Measurements from ENCODE around the gene ANKRD12.

GRCh38 chr18:9322744-9323143 lies 186.2 kb downstream of the ANKRD12 start:
- TF ChIP-seq CTCF (IDR thresholded peaks at IDR 0.05; ENCODE audit: low read depth, low read length, poor library complexity, severe bottlenecking) (no peak), EZH2phosphoT487 (IDR thresholded peaks at IDR 0.05; ENCODE audit: borderline replicate concordance, low read length) (no peak)

Measured in DOHH2 (cell line).